Measurements from ENCODE around the gene OOSP4B.

Gene OOSP4B

DNA sequence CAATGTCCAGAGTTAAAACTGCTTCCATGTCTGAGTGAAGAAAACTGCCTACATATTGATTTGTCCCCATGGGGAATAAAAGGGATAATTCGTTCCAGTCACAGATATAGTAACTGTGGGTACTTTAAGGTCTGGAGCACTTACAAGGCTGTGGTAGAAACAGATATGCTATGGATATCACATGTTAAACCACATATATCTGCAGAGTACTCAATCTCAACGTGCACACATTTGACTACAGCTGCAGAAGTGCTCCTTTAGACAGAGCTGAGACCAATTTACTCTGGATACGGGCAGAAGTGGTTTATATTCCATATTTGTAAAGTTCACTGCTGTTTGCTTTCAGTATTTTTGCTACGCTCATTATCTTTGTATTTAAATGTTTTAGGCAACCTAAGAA lies 61.8 kb downstream of the OOSP4B start:
- TF ChIP-seq, protein P1, sequence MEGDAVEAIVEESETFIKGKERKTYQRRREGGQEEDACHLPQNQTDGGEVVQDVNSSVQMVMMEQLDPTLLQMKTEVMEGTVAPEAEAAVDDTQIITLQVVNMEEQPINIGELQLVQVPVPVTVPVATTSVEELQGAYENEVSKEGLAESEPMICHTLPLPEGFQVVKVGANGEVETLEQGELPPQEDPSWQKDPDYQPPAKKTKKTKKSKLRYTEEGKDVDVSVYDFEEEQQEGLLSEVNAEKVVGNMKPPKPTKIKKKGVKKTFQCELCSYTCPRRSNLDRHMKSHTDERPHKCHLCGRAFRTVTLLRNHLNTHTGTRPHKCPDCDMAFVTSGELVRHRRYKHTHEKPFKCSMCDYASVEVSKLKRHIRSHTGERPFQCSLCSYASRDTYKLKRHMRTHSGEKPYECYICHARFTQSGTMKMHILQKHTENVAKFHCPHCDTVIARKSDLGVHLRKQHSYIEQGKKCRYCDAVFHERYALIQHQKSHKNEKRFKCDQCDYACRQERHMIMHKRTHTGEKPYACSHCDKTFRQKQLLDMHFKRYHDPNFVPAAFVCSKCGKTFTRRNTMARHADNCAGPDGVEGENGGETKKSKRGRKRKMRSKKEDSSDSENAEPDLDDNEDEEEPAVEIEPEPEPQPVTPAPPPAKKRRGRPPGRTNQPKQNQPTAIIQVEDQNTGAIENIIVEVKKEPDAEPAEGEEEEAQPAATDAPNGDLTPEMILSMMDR (IDR thresholded peaks at IDR 0.05), result no peak
- Histone ChIP-seq H3K27ac (no peak overlapping the region), H3K4me3 (no peak overlapping the region)
- no peak for DNase-seq (ENCODE audit: low spot score)

DNA sequence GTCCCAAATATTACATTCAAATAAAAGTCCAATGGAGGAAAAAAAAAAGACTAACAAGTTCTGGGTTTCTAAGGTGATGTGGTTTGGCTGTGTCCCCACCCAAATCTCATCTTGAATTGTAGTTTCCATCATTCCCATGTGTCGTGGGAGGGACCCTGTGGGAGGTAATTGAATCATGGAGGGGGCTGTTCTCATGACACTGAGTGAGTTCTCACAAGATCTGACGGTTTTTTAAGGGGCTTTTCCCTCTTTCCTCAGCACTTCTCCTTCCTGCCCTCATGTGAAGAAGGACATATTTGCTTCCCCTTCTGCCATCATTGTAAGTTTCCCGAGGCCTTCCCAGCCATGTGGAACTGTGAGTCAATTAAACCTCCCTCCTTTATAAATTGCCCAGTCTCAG lies 63.6 kb downstream of the OOSP4B start:
- Histone ChIP-seq H3K27ac (no peak overlapping the region), H3K4me3 (no peak overlapping the region)
- TF ChIP-seq, protein P1 (IDR thresholded peaks at IDR 0.05), result no peak
- no peak for DNase-seq (ENCODE audit: low spot score)
